NB4 (cell line): ENCODE data around the gene ZNF716.
"Not testable (repeated sequence)": the region's sequence is repeated elsewhere in the genome, so short reads cannot be mapped to it uniquely, and the experiment has no call there.

Source experiments
- DNase-seq: peaks from one replicate; pipeline ENCODE4 v3.0.0; 2010; ENCODE audit warnings: low read depth
- H3K4me3 ChIP-seq: one replicate; pipeline ENCODE4 v1.5.1; 2011; ENCODE audit warnings: mild to moderate bottlenecking, low read depth, low read length, moderate library complexity
- CTCF ChIP-seq: IDR thresholded peaks from one replicate; pipeline ENCODE4 v1.5.1; 2012; ENCODE audit warnings: low read depth, low read length
- MAX ChIP-seq: IDR thresholded peaks from 2 replicates; pipeline ENCODE4 v1.6.1; 2011; ENCODE audit warnings: low read depth, low read length
- MYC ChIP-seq: IDR thresholded peaks from 2 replicates; pipeline ENCODE4 v1.6.1; 2011; ENCODE audit warnings: low read depth, low read length
- POLR2A ChIP-seq: IDR thresholded peaks from 2 replicates; pipeline ENCODE4 v1.6.1; 2011; ENCODE audit warnings: mild to moderate bottlenecking; ENCODE audit not compliant: insufficient read length; ENCODE audit errors: extremely low read depth

The ZNF716 gene

DNA sequence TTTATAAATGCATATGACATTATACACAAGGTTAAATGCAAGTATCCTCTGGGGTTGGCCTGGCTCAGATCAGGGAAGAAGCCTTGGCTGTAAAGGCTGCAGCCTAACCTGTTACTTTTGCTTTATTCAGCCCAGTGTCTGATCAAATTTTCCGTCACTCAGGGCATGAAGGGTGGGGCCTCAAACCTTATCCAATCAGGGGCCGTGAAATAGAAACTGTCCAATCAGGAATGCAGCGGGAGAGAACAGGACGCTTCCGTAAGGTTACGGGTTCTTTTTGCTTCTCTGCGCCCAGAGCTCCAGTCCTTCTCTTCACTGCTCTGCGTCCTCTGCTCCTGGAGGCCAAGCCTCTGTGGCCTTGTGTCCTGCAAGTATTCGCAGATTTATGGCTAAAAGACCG lies at the start of gene ZNF716:
Gene ZNF716, plus strand, starts transcription at position 274 of the 400 bp plus-strand sequence. Its CDS starts 112 bp downstream, at position 386.
- DNase-seq, result no peak
- H3K4me3 ChIP-seq, result no peak within 1 kb of the TSS
- no peak for TF ChIP-seq POLR2A
- no peak for TF ChIP-seq MAX
- no peak for TF ChIP-seq CTCF
- no peak for TF ChIP-seq MYC

DNA sequence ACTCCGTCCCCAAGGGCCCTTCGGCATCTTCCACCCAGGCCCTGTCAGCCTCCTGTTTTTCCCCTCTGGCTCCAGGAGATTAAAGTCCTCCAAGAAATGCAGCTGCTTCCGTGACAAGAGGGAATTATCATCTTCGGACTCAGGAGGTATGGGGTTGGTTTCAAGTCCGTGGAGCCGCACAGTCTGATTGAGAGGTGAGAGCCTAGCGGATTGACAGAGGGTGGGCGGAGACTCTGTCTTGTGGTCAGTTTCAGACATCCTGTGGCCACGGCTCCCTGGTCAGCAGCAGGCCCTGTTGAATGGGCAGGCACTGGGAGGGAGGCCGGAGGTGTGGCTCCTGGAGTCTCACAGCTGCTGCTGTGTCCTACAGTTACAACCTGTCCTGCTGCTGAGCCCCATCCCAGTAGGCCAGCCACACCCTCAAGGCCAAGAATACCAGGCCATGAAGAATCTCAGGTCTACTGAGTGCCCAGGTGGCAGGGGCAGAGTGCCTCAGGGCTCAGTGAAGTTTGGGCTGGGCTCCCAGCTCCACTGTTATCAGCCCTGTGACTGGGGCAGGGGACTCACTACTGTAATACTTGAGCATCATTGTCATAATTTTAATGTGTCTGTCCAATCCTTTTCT lies 49.3 kb upstream of the ZNF716 start:
- no peak overlapping the region for H3K4me3 ChIP-seq
- DNase-seq, result peak; percentile 0
- TF ChIP-seq POLR2A, result no peak
- no peak for TF ChIP-seq MYC
- no peak for TF ChIP-seq MAX
- no peak for TF ChIP-seq CTCF

- not testable (repeated sequence) for DNase-seq
Observed at GRCh38 chr7:57403051-57403450, 46.9 kb upstream of the ZNF716 start.

GRCh38 chr7:57403601-57404342 lies 46.2 kb upstream of the ZNF716 start:
- H3K4me3 ChIP-seq, result no peak overlapping the region
- DNase-seq, result peak; percentile 0
- TF ChIP-seq CTCF, result no peak
- TF ChIP-seq MYC, result no peak
- TF ChIP-seq POLR2A, result no peak
- TF ChIP-seq MAX, result no peak

More at GRCh38 chr7:57403051-57403450, 46.9 kb upstream of the ZNF716 start:
- H3K4me3 ChIP-seq, result not testable (repeated sequence)

- no peak overlapping the region for H3K4me3 ChIP-seq
- TF ChIP-seq POLR2A, result no peak
- TF ChIP-seq MYC, result no peak
- TF ChIP-seq MAX, result no peak
- no peak for TF ChIP-seq CTCF
- DNase-seq, result peak; percentile 0
Observed at GRCh38 chr7:57404343-57404966, 45.5 kb upstream of the ZNF716 start.

DNA sequence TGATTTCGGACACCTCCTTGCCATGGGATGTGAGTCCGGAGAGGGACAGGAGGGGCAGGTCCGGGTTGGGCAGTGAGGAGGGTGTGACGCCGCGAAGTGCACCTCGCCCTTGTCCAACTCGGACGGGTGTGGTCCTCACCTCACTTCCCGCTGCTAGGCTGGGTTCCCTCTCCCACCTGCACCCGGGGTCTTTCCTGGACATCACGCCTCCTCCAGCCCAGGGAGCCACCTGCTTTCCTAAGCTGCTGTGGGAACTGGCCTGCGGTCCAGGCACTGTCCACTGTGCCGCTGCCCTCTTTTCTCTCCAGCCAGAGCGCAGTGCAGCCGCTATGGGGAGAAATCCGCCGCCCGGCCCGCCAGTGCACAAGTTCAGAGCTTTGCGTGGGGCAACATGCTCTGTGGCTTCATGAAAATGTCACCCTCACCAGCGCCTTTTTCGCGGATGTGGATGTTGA lies 45.0 kb upstream of the ZNF716 start:
- no peak overlapping the region for H3K4me3 ChIP-seq
- TF ChIP-seq CTCF (no peak), MAX (no peak), POLR2A (no peak), MYC (no peak)
- DNase-seq, result no peak
